HepG2 (cell line): ENCODE measurements around the gene TARS3. TPM values are rescaled to one million over a fixed set of nuclear protein-coding genes. Genes with fewer than 3 reads are reported as not detected.

Experiments
- BCL6 ChIP-seq: IDR thresholded peaks from 2 replicates; pipeline ENCODE4 v1.6.1; 2016; ENCODE audit warnings: missing genetic modification reagents, missing compliant biosample characterization
- CENPT ChIP-seq: sonication (generic); formaldehyde crosslinking; IDR thresholded peaks from 2 replicates; pipeline ENCODE4 v1.8.0; 2022; ENCODE audit warnings: low read depth, mild to moderate bottlenecking, moderate library complexity, missing genetic modification reagents
- FOSL2 ChIP-seq: sonication (generic); formaldehyde crosslinking; IDR thresholded peaks from 2 replicates; pipeline ENCODE4 v1.4.0; 2020; ENCODE audit warnings: missing genetic modification reagents
- KLF13 ChIP-seq: sonication (generic); formaldehyde crosslinking; IDR thresholded peaks from 2 replicates; pipeline ENCODE4 v1.4.0; 2020; ENCODE audit warnings: mild to moderate bottlenecking, missing genetic modification reagents
- KMT2A ChIP-seq: sonication (generic); formaldehyde crosslinking; IDR thresholded peaks from 2 replicates; pipeline ENCODE4 v1.4.0; 2020; ENCODE audit warnings: missing genetic modification reagents
- NFKB2 ChIP-seq: sonication (generic); formaldehyde crosslinking; IDR thresholded peaks from 2 replicates; pipeline ENCODE4 v1.4.0; 2020; ENCODE audit warnings: missing genetic modification reagents, borderline replicate concordance
- PREB ChIP-seq: sonication (generic); formaldehyde crosslinking; IDR thresholded peaks from 2 replicates; pipeline ENCODE4 v1.4.0; 2020; ENCODE audit warnings: missing genetic modification reagents
- REXO4 ChIP-seq: sonication (generic); formaldehyde crosslinking; IDR thresholded peaks from 2 replicates; pipeline ENCODE4 v1.8.0; 2022; ENCODE audit warnings: missing genetic modification reagents, mild to moderate bottlenecking, borderline replicate concordance
- TEF ChIP-seq: sonication (generic); formaldehyde crosslinking; IDR thresholded peaks from 2 replicates; pipeline ENCODE4 v1.5.0; 2020; ENCODE audit warnings: missing genetic modification reagents
- ZBTB10 ChIP-seq: sonication (generic); formaldehyde crosslinking; IDR thresholded peaks from 2 replicates; pipeline ENCODE4 v1.4.0; 2020; ENCODE audit warnings: missing genetic modification reagents, borderline replicate concordance
- ZBTB3 ChIP-seq: sonication (generic); formaldehyde crosslinking; IDR thresholded peaks from 2 replicates; pipeline ENCODE4 v1.4.0; 2020; ENCODE audit warnings: low read depth, mild to moderate bottlenecking, moderate library complexity, missing genetic modification reagents, borderline replicate concordance
- ZNF205 ChIP-seq: IDR thresholded peaks from 2 replicates; pipeline ENCODE4 v1.6.1; 2018; ENCODE audit warnings: missing biosample characterization, missing genetic modification reagents
- ZNF597 ChIP-seq: sonication (generic); formaldehyde crosslinking; IDR thresholded peaks from 2 replicates; pipeline ENCODE4 v1.5.0; 2020; ENCODE audit warnings: missing genetic modification reagents
- ZSCAN22 ChIP-seq: sonication (generic); formaldehyde crosslinking; IDR thresholded peaks from 2 replicates; pipeline ENCODE4 v1.4.0; 2020; ENCODE audit warnings: mild to moderate bottlenecking, missing genetic modification reagents
- polyA plus RNA-seq, 8 experiments: library from polyadenylated mRNA; depleted of rRNA in 3 of 8; stranded (reverse) in 7 of 8; unstranded in 1 of 8; fragments of >200 nt; fragmentation: Illumina TruSeq in 4 of 8; extraction: Trizol in 4 of 8; gene quantifications; 2 replicates each; pipeline versions ENCODE4 v1.2.1 to v1.2.3, GENCODE V29; 2011 to 2016; ENCODE audit warnings: low read depth in 4 of 8, missing spikeins in 1 of 8, mixed read lengths in 1 of 8; ENCODE audit not compliant: insufficient read depth in 1 of 8
- total RNA-seq, 5 experiments: library from RNA; depleted of rRNA; stranded (reverse); fragments of >200 nt; fragmentation: Illumina TruSeq; extraction: Trizol; gene quantifications; 2 replicates each; pipeline ENCODE4 v1.2.3, GENCODE V29; 2016; ENCODE audit warnings: low read depth in 1 of 5
- TF ChIP-seq, protein P1 (sequence below): sonication (generic); formaldehyde crosslinking; IDR thresholded peaks from 2 replicates; pipeline ENCODE4 v1.4.0; 2020; ENCODE audit warnings: missing genetic modification reagents
- TF ChIP-seq, protein P2 (sequence below): sonication (generic); formaldehyde crosslinking; IDR thresholded peaks from 2 replicates; pipeline ENCODE4 v1.8.0; 2023; ENCODE audit warnings: mild to moderate bottlenecking, missing genetic modification reagents

Gene TARS3
- total and polyA plus RNA-seq, 2 of the 13 experiments (the other 11 are each of a cell fraction or from before 2014, with no cell fraction given): 4.1 to 11.7 TPM

GRCh38 chr15:101615986-101616848 is 108.1 kb downstream of the TARS3 start (continued):
- TF ChIP-seq, protein P1, sequence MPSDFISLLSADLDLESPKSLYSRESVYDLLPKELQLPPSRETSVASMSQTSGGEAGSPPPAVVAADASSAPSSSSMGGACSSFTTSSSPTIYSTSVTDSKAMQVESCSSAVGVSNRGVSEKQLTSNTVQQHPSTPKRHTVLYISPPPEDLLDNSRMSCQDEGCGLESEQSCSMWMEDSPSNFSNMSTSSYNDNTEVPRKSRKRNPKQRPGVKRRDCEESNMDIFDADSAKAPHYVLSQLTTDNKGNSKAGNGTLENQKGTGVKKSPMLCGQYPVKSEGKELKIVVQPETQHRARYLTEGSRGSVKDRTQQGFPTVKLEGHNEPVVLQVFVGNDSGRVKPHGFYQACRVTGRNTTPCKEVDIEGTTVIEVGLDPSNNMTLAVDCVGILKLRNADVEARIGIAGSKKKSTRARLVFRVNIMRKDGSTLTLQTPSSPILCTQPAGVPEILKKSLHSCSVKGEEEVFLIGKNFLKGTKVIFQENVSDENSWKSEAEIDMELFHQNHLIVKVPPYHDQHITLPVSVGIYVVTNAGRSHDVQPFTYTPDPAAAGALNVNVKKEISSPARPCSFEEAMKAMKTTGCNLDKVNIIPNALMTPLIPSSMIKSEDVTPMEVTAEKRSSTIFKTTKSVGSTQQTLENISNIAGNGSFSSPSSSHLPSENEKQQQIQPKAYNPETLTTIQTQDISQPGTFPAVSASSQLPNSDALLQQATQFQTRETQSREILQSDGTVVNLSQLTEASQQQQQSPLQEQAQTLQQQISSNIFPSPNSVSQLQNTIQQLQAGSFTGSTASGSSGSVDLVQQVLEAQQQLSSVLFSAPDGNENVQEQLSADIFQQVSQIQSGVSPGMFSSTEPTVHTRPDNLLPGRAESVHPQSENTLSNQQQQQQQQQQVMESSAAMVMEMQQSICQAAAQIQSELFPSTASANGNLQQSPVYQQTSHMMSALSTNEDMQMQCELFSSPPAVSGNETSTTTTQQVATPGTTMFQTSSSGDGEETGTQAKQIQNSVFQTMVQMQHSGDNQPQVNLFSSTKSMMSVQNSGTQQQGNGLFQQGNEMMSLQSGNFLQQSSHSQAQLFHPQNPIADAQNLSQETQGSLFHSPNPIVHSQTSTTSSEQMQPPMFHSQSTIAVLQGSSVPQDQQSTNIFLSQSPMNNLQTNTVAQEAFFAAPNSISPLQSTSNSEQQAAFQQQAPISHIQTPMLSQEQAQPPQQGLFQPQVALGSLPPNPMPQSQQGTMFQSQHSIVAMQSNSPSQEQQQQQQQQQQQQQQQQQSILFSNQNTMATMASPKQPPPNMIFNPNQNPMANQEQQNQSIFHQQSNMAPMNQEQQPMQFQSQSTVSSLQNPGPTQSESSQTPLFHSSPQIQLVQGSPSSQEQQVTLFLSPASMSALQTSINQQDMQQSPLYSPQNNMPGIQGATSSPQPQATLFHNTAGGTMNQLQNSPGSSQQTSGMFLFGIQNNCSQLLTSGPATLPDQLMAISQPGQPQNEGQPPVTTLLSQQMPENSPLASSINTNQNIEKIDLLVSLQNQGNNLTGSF (CRISPR knock-in tag): peak; percentile 60; the same call in 1 of the 2 replicates
- TF ChIP-seq REXO4 (no peak), PREB (CRISPR knock-in tag) (no peak), ZBTB3 (CRISPR knock-in tag) (no peak), BCL6 (peak; percentile 31; the same call in 1 of the 2 replicates), FOSL2 (peak; percentile 43), CENPT (CRISPR knock-in tag) (no peak), ZSCAN22 (no peak), NFKB2 (peak; percentile 64; the same call in 1 of the 2 replicates), KLF13 (CRISPR knock-in tag) (no peak), ZNF205 (CRISPR knock-in tag) (0 out of 2 replicates have a peak, but pooled peaks have one; percentile 76), TEF (CRISPR knock-in tag) (no peak), ZNF597 (CRISPR knock-in tag) (no peak), KMT2A (peak; percentile 29; the same call in 1 of the 2 replicates), ZBTB10 (CRISPR knock-in tag) (no peak)
- TF ChIP-seq, protein P2, sequence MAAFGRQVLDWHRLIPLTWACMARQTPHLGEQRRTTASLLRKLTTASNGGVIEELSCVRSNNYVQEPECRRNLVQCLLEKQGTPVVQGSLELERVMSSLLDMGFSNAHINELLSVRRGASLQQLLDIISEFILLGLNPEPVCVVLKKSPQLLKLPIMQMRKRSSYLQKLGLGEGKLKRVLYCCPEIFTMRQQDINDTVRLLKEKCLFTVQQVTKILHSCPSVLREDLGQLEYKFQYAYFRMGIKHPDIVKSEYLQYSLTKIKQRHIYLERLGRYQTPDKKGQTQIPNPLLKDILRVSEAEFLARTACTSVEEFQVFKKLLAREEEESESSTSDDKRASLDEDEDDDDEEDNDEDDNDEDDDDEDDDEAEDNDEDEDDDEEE (CRISPR knock-in tag): no peak
